ENCODE measurements around the gene BAIAP2L1. TPM values are rescaled to one million over a fixed set of nuclear protein-coding genes. Genes with fewer than 3 reads are reported as not detected.
A peak's percentile ranks its signal among the peaks of the same experiment; 100 is the strongest.

The BAIAP2L1 gene
- total and polyA plus RNA-seq, 4 donors: 12.5 to 29.2 (median 19.9) TPM

DNA sequence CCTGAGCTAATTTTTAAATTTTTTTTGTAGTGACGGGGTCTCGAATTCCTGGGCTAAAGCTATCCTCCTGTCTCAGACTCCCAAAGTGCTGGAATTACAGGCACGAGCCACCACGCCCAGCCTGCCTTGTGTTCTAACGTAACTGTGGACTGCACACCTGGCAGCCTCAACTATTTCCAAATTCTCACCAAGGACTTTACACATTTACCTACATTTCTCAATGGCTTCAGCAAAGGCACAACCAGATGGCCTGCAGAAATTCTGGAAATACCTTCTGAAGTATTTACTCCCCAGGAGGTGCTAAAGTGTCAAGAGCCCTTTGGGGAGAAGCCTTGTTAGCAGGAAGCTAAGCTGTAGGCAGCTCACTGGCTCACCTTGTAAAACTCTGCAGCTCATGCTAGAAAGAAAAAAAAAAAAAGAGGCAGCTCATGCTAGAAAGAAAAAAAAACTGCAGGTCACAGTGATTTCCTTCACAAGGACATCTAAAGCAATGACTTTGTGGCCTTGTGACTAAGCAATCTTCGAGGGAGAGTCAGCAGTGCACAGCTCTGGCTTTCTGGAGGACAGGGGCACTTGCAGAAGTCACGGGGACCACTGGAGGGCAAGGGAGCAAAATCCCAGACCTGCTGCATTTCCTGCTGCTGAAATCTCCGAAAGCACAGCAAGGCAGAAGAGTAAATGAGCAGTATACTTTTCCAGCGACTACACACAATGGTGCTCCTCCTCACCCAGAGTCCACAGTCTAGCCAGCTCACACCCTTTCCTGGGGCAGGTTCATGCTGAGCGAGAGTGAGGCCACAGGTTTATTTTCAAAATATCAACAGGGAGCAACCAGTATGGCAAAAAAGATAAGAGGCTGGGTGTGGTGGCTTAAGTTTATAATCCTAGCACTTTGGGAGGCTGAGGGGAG lies 40.4 kb downstream of the BAIAP2L1 start:
- no peak overlapping the region for H3K9ac ChIP-seq (ENCODE audit: insufficient read depth in 1 of 2, low read length in 2 of 2)
- no peaks in the 10 kb centered on the region for H3K9me3 ChIP-seq (ENCODE audit: control insufficient read depth in 4 of 4, insufficient read depth in 3 of 4, low read length in 3 of 4)
- no peak overlapping the region for H3K4me3 ChIP-seq

DNA sequence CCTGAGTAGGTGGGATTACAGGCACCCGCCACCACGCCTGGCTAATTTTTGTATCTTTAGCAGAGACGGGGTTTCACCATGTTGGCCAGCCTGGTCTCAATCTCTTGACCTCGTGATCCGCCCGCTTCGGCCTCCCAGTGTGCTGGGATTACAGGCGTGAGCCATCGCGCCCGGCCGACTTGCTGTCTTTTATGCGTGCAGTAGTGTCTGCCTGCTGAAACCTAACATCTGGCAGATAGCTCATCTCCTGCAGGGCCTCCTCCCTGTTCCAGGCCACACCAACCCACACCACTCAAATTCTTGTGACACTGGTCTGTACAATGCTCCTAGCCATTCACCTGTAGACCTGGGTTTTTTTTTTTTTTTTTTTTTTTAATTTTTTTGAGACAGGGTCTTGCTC lies 41.5 kb downstream of the BAIAP2L1 start:
- DNase-seq: no peak
- WGBS, 2 donors: 94 to 97% methylated on average over 13 of the region's 13 CpGs
- H3K36me3 ChIP-seq (ENCODE audit: control insufficient read depth in 4 of 4, insufficient read depth in 4 of 4, low read length in 4 of 4): no peaks in the 10 kb centered on the region
- H3K27me3 ChIP-seq (ENCODE audit: control insufficient read depth in 3 of 3, insufficient read depth in 3 of 3, low read length in 2 of 3): no peaks in the 10 kb centered on the region
- no peaks in the 10 kb centered on the region for H3K9me3 ChIP-seq (ENCODE audit: control insufficient read depth in 4 of 4, insufficient read depth in 3 of 4, low read length in 3 of 4)
- no peak for ATAC-seq (ENCODE audit: insufficient read depth, low FRiP score)
- no peak overlapping the region for H3K4me3 ChIP-seq
- H3K27ac ChIP-seq (ENCODE audit: low read depth in 1 of 2, low read length in 1 of 2): no peak overlapping the region
- peaks cover 0 to 9% (median 0%) of the 10 kb centered on the region in 5 donors for H3K4me1 ChIP-seq (ENCODE audit: control insufficient read depth in 5 of 5, insufficient read depth in 5 of 5, low read length in 5 of 5)
- no peak overlapping the region for H3K9ac ChIP-seq (ENCODE audit: insufficient read depth in 1 of 2, low read length in 2 of 2)
- TF ChIP-seq, protein P1, sequence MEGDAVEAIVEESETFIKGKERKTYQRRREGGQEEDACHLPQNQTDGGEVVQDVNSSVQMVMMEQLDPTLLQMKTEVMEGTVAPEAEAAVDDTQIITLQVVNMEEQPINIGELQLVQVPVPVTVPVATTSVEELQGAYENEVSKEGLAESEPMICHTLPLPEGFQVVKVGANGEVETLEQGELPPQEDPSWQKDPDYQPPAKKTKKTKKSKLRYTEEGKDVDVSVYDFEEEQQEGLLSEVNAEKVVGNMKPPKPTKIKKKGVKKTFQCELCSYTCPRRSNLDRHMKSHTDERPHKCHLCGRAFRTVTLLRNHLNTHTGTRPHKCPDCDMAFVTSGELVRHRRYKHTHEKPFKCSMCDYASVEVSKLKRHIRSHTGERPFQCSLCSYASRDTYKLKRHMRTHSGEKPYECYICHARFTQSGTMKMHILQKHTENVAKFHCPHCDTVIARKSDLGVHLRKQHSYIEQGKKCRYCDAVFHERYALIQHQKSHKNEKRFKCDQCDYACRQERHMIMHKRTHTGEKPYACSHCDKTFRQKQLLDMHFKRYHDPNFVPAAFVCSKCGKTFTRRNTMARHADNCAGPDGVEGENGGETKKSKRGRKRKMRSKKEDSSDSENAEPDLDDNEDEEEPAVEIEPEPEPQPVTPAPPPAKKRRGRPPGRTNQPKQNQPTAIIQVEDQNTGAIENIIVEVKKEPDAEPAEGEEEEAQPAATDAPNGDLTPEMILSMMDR (IDR thresholded peaks at IDR 0.05; ENCODE audit: control extremely low read depth, extremely low read depth): no peak

More for the DNA sequence above, 40.4 kb downstream of the BAIAP2L1 start:
- H3K27ac ChIP-seq (ENCODE audit: low read depth in 1 of 2, low read length in 1 of 2): peak overlapping the region in 1 of 2 donors; percentile 90
- H3K4me1 ChIP-seq (ENCODE audit: control insufficient read depth in 5 of 5, insufficient read depth in 5 of 5, low read length in 5 of 5): peaks cover 0 to 4% (median 0%) of the 10 kb centered on the region in 5 donors
- TF ChIP-seq, protein P1 (IDR thresholded peaks at IDR 0.05; ENCODE audit: control extremely low read depth, extremely low read depth): no peak
- no peaks in the 10 kb centered on the region for H3K36me3 ChIP-seq (ENCODE audit: control insufficient read depth in 4 of 4, insufficient read depth in 4 of 4, low read length in 4 of 4)
- 42 to 57% methylated on average over 10 of the region's 10 CpGs for WGBS, 2 donors
- ATAC-seq (ENCODE audit: insufficient read depth, low FRiP score): peak; percentile 71
- H3K27me3 ChIP-seq (ENCODE audit: control insufficient read depth in 3 of 3, insufficient read depth in 3 of 3, low read length in 2 of 3): no peaks in the 10 kb centered on the region
- DNase-seq: peak; percentile 30 to 74 (median 45)

DNA sequence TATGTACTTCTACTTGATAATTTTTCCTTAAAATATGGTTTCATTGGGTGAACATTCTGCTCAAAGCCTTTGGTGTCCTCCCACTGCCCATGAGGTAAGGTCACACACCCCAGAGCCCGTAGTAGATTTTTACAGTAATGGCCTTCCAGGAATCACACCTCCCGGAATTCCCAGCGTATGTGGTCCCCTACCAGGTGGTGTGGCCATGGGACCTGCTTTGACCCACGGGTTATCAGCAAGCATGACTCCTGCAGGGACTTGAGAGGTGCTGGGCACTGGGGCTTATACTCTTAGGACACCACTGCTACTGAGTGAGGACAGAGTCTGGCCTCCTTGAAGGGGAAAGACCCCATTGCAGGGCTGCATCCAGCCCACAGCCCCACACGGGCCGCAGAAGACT lies 42.2 kb downstream of the BAIAP2L1 start:
- Histone ChIP-seq H3K9ac (ENCODE audit: insufficient read depth in 1 of 2, low read length in 2 of 2) (no peak overlapping the region), H3K27me3 (ENCODE audit: control insufficient read depth in 3 of 3, insufficient read depth in 3 of 3, low read length in 2 of 3) (no peaks in the 10 kb centered on the region), H3K36me3 (ENCODE audit: control insufficient read depth in 4 of 4, insufficient read depth in 4 of 4, low read length in 4 of 4) (no peaks in the 10 kb centered on the region), H3K9me3 (ENCODE audit: control insufficient read depth in 4 of 4, insufficient read depth in 3 of 4, low read length in 3 of 4) (no peaks in the 10 kb centered on the region), H3K4me3 (no peak overlapping the region), H3K4me1 (ENCODE audit: control insufficient read depth in 5 of 5, insufficient read depth in 5 of 5, low read length in 5 of 5) (peaks cover 0 to 14% (median 0%) of the 10 kb centered on the region in 5 donors), H3K27ac (ENCODE audit: low read depth in 1 of 2, low read length in 1 of 2) (no peak overlapping the region)
- ATAC-seq (ENCODE audit: insufficient read depth, low FRiP score) (no peak), DNase-seq (no peak)
- 95 to 96% methylated on average over 6 of the region's 6 CpGs for WGBS, 2 donors
- TF ChIP-seq, protein P1 (IDR thresholded peaks at IDR 0.05; ENCODE audit: control extremely low read depth, extremely low read depth): no peak
